IMR-90 (cell line): ENCODE measurements around the gene IBA57. TPM values are rescaled to one million over a fixed set of nuclear protein-coding genes. Genes with fewer than 3 reads are reported as not detected.

Source experiments
- ATAC-seq: fragments of 200-7000 bp; cut with Tn5 transposase; 2 replicates; pipeline ENCODE4 v1.9.1; 2020; ENCODE audit warnings: low read depth, mild to moderate bottlenecking, moderate library complexity
- BruUV-seq: library from RNA; stranded (reverse); fragments of 400-500 nt; replicated peaks from 2 replicates; lab custom pipeline; 2021; lab: Mats Ljungman, UMichigan
- CTCF ChIA-PET: fragments of 300-600 bp; formaldehyde crosslinking; extraction: SDS; loops from one replicate; lab custom pipeline; 2021; ENCODE audit warnings: antibody characterized with exemption; lab: Yijun Ruan, JAX
- POLR2A ChIA-PET: fragments of 300-600 bp; sonication (Branson Sonifier 250); formaldehyde crosslinking; loops from one replicate; lab custom pipeline; 2022; ENCODE audit warnings: antibody characterized with exemption; ENCODE audit not compliant: unreplicated experiment; lab: Charles Lee
- DNase-seq: peaks from one replicate; pipeline ENCODE4 v3.0.0; 2013
- H2AFZ ChIP-seq: replicated peaks from 2 replicates; pipeline ENCODE3; 2013; ENCODE audit warnings: low read length, mild to moderate bottlenecking; ENCODE audit not compliant: poor library complexity
- H2AK5ac ChIP-seq: 2 replicates; pipeline ENCODE4 v1.6.1; 2013; ENCODE audit warnings: low read depth, low read length, inconsistent platforms
- H2AK9ac ChIP-seq: replicated peaks from 2 replicates; pipeline ENCODE3; 2013; ENCODE audit warnings: mild to moderate bottlenecking, low read depth, low read length, moderate library complexity; ENCODE audit not compliant: poor library complexity
- H2BK120ac ChIP-seq: 2 replicates; pipeline ENCODE4 v1.6.1; 2013; ENCODE audit warnings: low read depth, low read length, inconsistent platforms
- H2BK15ac ChIP-seq: 3 replicates; pipeline ENCODE4 v1.6.1; 2013; ENCODE audit warnings: low read depth, low read length, inconsistent platforms
- H2BK20ac ChIP-seq: 2 replicates; pipeline ENCODE4 v1.6.1; 2013; ENCODE audit warnings: low read depth, mild to moderate bottlenecking, inconsistent platforms, low read length, moderate library complexity
- H2BK5ac ChIP-seq: 2 replicates; pipeline ENCODE4 v1.6.1; 2013; ENCODE audit warnings: mild to moderate bottlenecking, low read depth, low read length, inconsistent platforms; ENCODE audit not compliant: poor library complexity, severe bottlenecking
- H3K14ac ChIP-seq: replicated peaks from 2 replicates; pipeline ENCODE4 v1.6.1; 2013; ENCODE audit warnings: low read depth, low read length, inconsistent platforms
- H3K18ac ChIP-seq: 2 replicates; pipeline ENCODE4 v1.6.1; 2013; ENCODE audit warnings: low read depth, low read length, control low read depth
- H3K23ac ChIP-seq: 2 replicates; pipeline ENCODE4 v1.6.1; 2013; ENCODE audit warnings: low read depth, low read length, inconsistent platforms
- H3K27ac ChIP-seq: 2 replicates; pipeline ENCODE4 v1.5.1; 2013; ENCODE audit warnings: mild to moderate bottlenecking, control low read depth, low read length; ENCODE audit not compliant: insufficient read depth
- H3K27me3 ChIP-seq: 2 replicates; pipeline ENCODE4 v1.6.1; 2013; ENCODE audit warnings: low read length; ENCODE audit not compliant: control insufficient read depth, insufficient read depth
- H3K36me3 ChIP-seq: 2 replicates; pipeline ENCODE4 v1.6.1; 2013; ENCODE audit warnings: low read length, mixed read lengths; ENCODE audit not compliant: control insufficient read depth, insufficient read depth
- H3K4ac ChIP-seq: 2 replicates; pipeline ENCODE4 v1.6.1; 2013; ENCODE audit warnings: low read depth, low read length, inconsistent platforms
- H3K4me1 ChIP-seq: 2 replicates; pipeline ENCODE4 v1.6.1; 2013; ENCODE audit warnings: low read length, mixed read lengths; ENCODE audit not compliant: control insufficient read depth, insufficient read depth
- H3K4me2 ChIP-seq: 2 replicates; pipeline ENCODE4 v1.6.1; 2013; ENCODE audit warnings: low read depth, mild to moderate bottlenecking, control low read depth, low read length, moderate library complexity
- H3K4me3 ChIP-seq: 2 replicates; pipeline ENCODE4 v1.5.1; 2013; ENCODE audit warnings: low read depth, mild to moderate bottlenecking, control low read depth, low read length, moderate library complexity; ENCODE audit not compliant: insufficient read depth
- H3K56ac ChIP-seq: 2 replicates; pipeline ENCODE4 v1.6.1; 2013; ENCODE audit warnings: low read length, inconsistent platforms; ENCODE audit not compliant: insufficient read depth; ENCODE audit errors: extremely low read depth
- H3K79me1 ChIP-seq, 2 experiments: 2 replicates each; pipeline ENCODE4 v1.6.1; 2013; ENCODE audit warnings: low read length in 2 of 2, inconsistent platforms in 1 of 2, low read depth in 1 of 2
- H3K9ac ChIP-seq: 2 replicates; pipeline ENCODE4 v1.6.1; 2013; ENCODE audit warnings: low read depth, low read length, control low read depth
- H3K9me1 ChIP-seq: 2 replicates; pipeline ENCODE4 v1.6.1; 2013; ENCODE audit warnings: low read length, inconsistent platforms; ENCODE audit not compliant: insufficient read depth
- H3K9me3 ChIP-seq: 2 replicates; pipeline ENCODE4 v1.6.1; 2013; ENCODE audit warnings: low read length; ENCODE audit not compliant: control insufficient read depth, insufficient read depth
- H4K20me1 ChIP-seq: 2 replicates; pipeline ENCODE4 v1.6.1; 2013; ENCODE audit warnings: low read length, inconsistent platforms; ENCODE audit not compliant: insufficient read depth
- H4K5ac ChIP-seq: 2 replicates; pipeline ENCODE4 v1.6.1; 2013; ENCODE audit warnings: mild to moderate bottlenecking, low read depth, low read length, control low read depth
- H4K8ac ChIP-seq, 2 experiments: 2 replicates each; pipeline ENCODE4 v1.6.1; 2013; ENCODE audit warnings: low read depth in 2 of 2, low read length in 2 of 2, control low read depth in 1 of 2, inconsistent platforms in 1 of 2
- H4K91ac ChIP-seq: 2 replicates; pipeline ENCODE4 v1.6.1; 2013; ENCODE audit warnings: low read depth, low read length, inconsistent platforms; ENCODE audit not compliant: insufficient read depth
- NFE2L2 ChIP-seq: fragments of 150-350 bp; IDR thresholded peaks from 2 replicates; pipeline ENCODE4 v1.6.1; 2016; ENCODE audit warnings: low read depth, mild to moderate bottlenecking, low read length
- WGBS, 2 experiments: methylation state at CpG; one replicate each; pipeline versions ENCODE4 v1.1.5 to v1.1.7; 2013; ENCODE audit warnings: missing lambda C conversion rate in 2 of 2; ENCODE audit not compliant: insufficient read length in 1 of 2; ENCODE audit errors: extremely low coverage in 2 of 2; 5-methylcytosine and 5-hydroxymethylcytosine counted together
- dilution Hi-C: fragments of 300-500 bp; cut with HindIII; formaldehyde crosslinking; loops from one replicate; pipeline ENCODE4 v1.14.3; 2018; ENCODE audit warnings: low sequenced_read_pairs; ENCODE audit not compliant: unreplicated experiment
- in situ Hi-C: fragments of 300-500 bp; cut with MboI; formaldehyde crosslinking; loops from 3 replicates; pipeline ENCODE4 v1.14.3; 2019; ENCODE audit warnings: low sequenced_read_pairs, inconsistent platforms, mixed read lengths
- intact Hi-C: fragments of 100-400 bp; cut with micrococcal nuclease; formaldehyde crosslinking; loops from 2 replicates; pipeline ENCODE4 v1.10.0; 2022
- polyA plus RNA-seq, 3 experiments: library from polyadenylated mRNA; depleted of rRNA; stranded (reverse); fragments of >200 nt; gene quantifications; 2 replicates each; pipeline ENCODE4 v1.2.3, GENCODE V29; 2012; ENCODE audit warnings: low replicate concordance in 1 of 3
- total RNA-seq: library from RNA; depleted of rRNA; stranded (reverse); fragments of >200 nt; gene quantifications from 2 replicates; pipeline ENCODE4 v1.2.3, GENCODE V29; 2012
- TF ChIP-seq, protein P1 (sequence below): fragments of 150-350 bp; IDR thresholded peaks from 2 replicates; pipeline ENCODE4 v1.6.1; 2016; ENCODE audit warnings: low read depth, mild to moderate bottlenecking, low read length, moderate library complexity, borderline replicate concordance

The IBA57 gene
- total and polyA plus RNA-seq, 2 of the 4 experiments (the other 2 are of a cell fraction) = 2.0 to 2.6 TPM

DNA sequence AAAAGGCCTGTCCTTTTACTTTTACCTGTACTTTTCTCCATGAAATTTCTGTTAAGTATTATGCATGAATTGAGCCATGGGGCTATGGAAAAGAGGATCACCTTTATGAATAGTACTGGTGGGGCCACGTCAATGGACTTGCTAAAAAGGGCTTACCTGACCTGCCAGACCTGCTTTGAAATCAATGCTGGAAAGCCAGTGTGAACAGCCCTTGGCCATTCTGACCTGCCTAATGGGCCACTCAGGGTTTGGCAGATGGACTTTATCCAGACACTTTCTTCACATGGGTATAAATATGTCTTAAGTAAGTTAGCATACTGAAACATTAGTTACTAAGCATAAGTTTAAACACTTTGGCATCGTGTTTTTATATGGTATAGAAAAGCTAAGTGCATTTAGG, 33.8 kb upstream of the IBA57 start:
- no peak overlapping the region for H4K91ac ChIP-seq
- WGBS, 2 experiments = 60% methylated on average over 1 of the region's 2 CpGs; no CpG with 5 or more reads in 1 of the 2 experiments
- H2BK5ac ChIP-seq = no peak overlapping the region
- H3K4me2 ChIP-seq = no peak overlapping the region
- H3K9ac ChIP-seq = no peak overlapping the region
- no TSS peak for BruUV-seq
- H3K14ac ChIP-seq = no peak overlapping the region
- H4K5ac ChIP-seq = no peak overlapping the region
- no peak overlapping the region for H2BK120ac ChIP-seq
- no peak for ATAC-seq
- no peak overlapping the region for H3K56ac ChIP-seq
- in situ Hi-C loops = loop anchor here (10.0 kb wide), 1 partner anchor 373 kb away; no protein-coding TSS in a partner anchor
- no peaks in the 10 kb centered on the region for H3K9me1 ChIP-seq
- POLR2A ChIA-PET = no interaction called here
- no peaks in the 10 kb centered on the region for H3K36me3 ChIP-seq
- peaks cover 21% of the 10 kb centered on the region for H3K27me3 ChIP-seq
- H3K23ac ChIP-seq = no peak overlapping the region
- H3K27ac ChIP-seq = no peak overlapping the region
- H2BK20ac ChIP-seq = no peak overlapping the region
- no peak overlapping the region for H2AK5ac ChIP-seq
- H4K8ac ChIP-seq = no peak overlapping the region
- H3K4me3 ChIP-seq = no peak overlapping the region
- no peak overlapping the region for H2BK15ac ChIP-seq
- H3K79me1 ChIP-seq = no peaks in the 10 kb centered on the region
- no peaks in the 10 kb centered on the region for H3K9me3 ChIP-seq
- CTCF ChIA-PET = interaction anchor here (1.0 to 1.1 kb wide), 2 partner anchors 9 to 35 kb away, joined by 3 read pairs; no protein-coding TSS in a partner anchor
- no peak overlapping the region for H2AFZ ChIP-seq
- TF ChIP-seq, protein P1, sequence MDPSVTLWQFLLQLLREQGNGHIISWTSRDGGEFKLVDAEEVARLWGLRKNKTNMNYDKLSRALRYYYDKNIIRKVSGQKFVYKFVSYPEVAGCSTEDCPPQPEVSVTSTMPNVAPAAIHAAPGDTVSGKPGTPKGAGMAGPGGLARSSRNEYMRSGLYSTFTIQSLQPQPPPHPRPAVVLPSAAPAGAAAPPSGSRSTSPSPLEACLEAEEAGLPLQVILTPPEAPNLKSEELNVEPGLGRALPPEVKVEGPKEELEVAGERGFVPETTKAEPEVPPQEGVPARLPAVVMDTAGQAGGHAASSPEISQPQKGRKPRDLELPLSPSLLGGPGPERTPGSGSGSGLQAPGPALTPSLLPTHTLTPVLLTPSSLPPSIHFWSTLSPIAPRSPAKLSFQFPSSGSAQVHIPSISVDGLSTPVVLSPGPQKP = no peak
- no peak for TF ChIP-seq NFE2L2
- dilution Hi-C loops = no loop called here
- no peak overlapping the region for H3K4ac ChIP-seq
- no peaks in the 10 kb centered on the region for H4K20me1 ChIP-seq
- intact Hi-C loops = loop anchor here (1.0 to 10.0 kb wide), 5 partner anchors 143 to 384 kb away; a partner anchor contains a TSS
- no peak overlapping the region for H2AK9ac ChIP-seq
- DNase-seq = no peak
- H3K18ac ChIP-seq = no peak overlapping the region
- H3K4me1 ChIP-seq = no peaks in the 10 kb centered on the region
